ENCODE measurements around the gene NECTIN3. TPM values are rescaled to one million over a fixed set of nuclear protein-coding genes. Genes with fewer than 3 reads are reported as not detected.

The NECTIN3 gene
- polyA plus RNA-seq, 3 donors, result 34.5 to 40.1 (median 36.9) TPM

DNA sequence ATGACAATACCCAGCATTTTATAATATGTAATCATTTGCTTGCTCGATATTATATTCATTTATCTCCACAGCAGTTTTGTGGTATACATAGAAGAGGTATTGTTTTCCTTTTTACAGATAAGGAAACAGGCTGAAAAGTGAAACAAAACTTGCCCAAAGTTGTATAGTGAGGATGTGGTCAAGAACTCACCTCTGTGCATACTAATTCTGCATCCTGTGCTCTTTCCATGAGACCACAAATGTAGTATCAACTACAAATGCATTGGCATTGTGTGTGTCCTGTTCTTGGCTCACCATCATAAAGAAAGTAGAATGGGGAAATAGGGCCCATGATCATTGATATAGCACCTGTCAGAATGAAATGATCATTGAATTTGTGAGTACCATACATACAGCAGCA lies 167.3 kb downstream of the NECTIN3 start:
- DNase-seq (ENCODE audit: extremely low read depth in 1 of 11, low read depth in 9 of 11, low spot score in 4 of 11), result no peak

DNA sequence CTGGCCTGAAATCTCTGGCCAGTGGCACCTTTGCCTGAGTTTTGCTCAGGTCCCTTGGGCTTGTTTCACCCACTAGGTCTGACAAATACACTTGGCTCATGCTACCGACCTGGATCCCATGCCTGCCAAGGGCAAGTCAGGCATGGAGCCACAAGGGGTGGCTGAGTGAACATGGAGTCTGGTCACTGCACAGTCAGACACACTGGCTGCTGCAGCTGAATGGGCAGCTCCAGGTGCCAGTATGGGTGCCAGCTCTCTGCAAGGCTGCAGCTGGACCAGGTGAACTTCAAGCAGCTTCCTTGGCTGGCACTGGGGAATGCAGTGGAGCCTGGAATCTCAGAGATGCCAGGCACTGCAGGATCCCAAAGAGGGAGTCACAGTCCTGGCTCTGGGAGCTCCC lies 170.3 kb downstream of the NECTIN3 start:
- DNase-seq (ENCODE audit: extremely low read depth in 1 of 11, low read depth in 9 of 11, low spot score in 4 of 11), result no peak
